Body of pancreas (tissue), 4 donors: ENCODE measurements around the gene TEKTIP1. TPM values are rescaled to one million over a fixed set of nuclear protein-coding genes. Genes with fewer than 3 reads are reported as not detected.

Experiments
- ATAC-seq: fragments of 150-250 bp; one replicate; pipeline ENCODE4 v1.9.1; 2016
- DNase-seq, 4 donors: peaks; one replicate each; pipeline ENCODE4 v3.0.0-alpha.2; 2019
- H3K27ac ChIP-seq, 4 donors: fragments of 200-600 bp; sonication (generic); 1 replicate in 3 of 4; 2 replicates in 1 of 4; pipeline versions ENCODE4 v1.5.1 to v1.6.1; 2016 to 2019; ENCODE audit warnings: mild to moderate bottlenecking in 1 of 4, mixed read lengths in 1 of 4, moderate library complexity in 1 of 4
- H3K27me3 ChIP-seq, 2 donors: fragments of 200-600 bp; sonication (generic); one replicate each; pipeline ENCODE4 v1.6.0; 2016; ENCODE audit warnings: mild to moderate bottlenecking in 1 of 2
- H3K36me3 ChIP-seq, 2 donors: fragments of 200-600 bp; sonication (generic); replicated peaks in 1 of 2; 2 replicates each; pipeline ENCODE4 v1.5.1; 2016; ENCODE audit warnings: low read depth in 2 of 2; ENCODE audit not compliant: insufficient read depth in 1 of 2
- H3K4me1 ChIP-seq: fragments of 200-600 bp; sonication (generic); one replicate; pipeline ENCODE4 v1.6.0; 2016
- H3K4me3 ChIP-seq, 2 donors: fragments of 200-600 bp; sonication (generic); 1 replicate in 1 of 2; 2 replicates in 1 of 2; pipeline ENCODE4 v1.5.1; 2016 to 2019
- H3K9me3 ChIP-seq, 3 donors: fragments of 200-600 bp; sonication (generic); 1 replicate in 2 of 3; 2 replicates in 1 of 3; pipeline ENCODE4 v1.5.1; 2016
- POLR2A ChIP-seq, 3 donors: fragments of 450-650 bp; IDR thresholded peaks; one replicate each; pipeline ENCODE4 v1.6.1; 2016; ENCODE audit warnings: antibody characterized with exemption in 3 of 3, mild to moderate bottlenecking in 2 of 3
- WGBS, 2 donors: methylation state at CpG; one replicate each; pipeline ENCODE4 v1.1.5; 2017; 5-methylcytosine and 5-hydroxymethylcytosine counted together
- intact Hi-C: fragments of 100-400 bp; cut with DNase I; formaldehyde crosslinking; loops from one replicate; pipeline ENCODE4 v1.15.1; 2023
- total RNA-seq, 2 donors: library from RNA; depleted of rRNA; stranded (reverse); fragments of >200 nt; gene quantifications; one replicate each; pipeline ENCODE4 v1.1.0, GENCODE V29; 2016
- TF ChIP-seq, protein P1 (sequence below), 7 experiments: fragments of 450-650 bp in 4 of 7; fragments of 200-600 bp in 3 of 7; sonication (generic) in 3 of 7; IDR thresholded peaks; one replicate each; pipeline ENCODE4 v1.5.1; 2016 to 2019; ENCODE audit warnings: antibody characterized with exemption in 7 of 7

Gene TEKTIP1
- total RNA-seq, 2 donors from 2014 or later = 1.3 TPM; not detected in 1

DNA sequence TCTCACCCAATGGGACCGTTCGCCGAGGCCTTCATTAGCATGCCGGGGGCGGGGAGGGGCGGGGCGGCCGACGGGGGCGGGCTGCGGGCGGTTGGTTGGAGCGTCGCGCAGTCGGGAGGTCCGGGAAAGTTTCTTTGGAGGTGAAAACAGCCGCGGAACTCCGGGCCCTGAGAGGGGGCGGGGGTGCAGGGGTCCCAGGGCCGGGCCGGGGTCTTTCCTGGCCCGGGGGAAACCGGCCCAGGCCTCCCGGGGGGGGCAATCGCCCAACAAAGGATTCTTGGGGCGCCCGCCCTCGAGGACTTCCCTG, 33.8 kb downstream of the TEKTIP1 start, which contains the start of gene HMG20B:
TSS of gene HMG20B (plus strand) at position 90 of the 307 bp plus-strand sequence. CDS start 366 bp downstream, outside the sequence.
- peak in 2 of 3 donors; percentile 31 to 49 for TF ChIP-seq POLR2A (IDR thresholded peaks at IDR 0.05)
- TF ChIP-seq, protein P1, sequence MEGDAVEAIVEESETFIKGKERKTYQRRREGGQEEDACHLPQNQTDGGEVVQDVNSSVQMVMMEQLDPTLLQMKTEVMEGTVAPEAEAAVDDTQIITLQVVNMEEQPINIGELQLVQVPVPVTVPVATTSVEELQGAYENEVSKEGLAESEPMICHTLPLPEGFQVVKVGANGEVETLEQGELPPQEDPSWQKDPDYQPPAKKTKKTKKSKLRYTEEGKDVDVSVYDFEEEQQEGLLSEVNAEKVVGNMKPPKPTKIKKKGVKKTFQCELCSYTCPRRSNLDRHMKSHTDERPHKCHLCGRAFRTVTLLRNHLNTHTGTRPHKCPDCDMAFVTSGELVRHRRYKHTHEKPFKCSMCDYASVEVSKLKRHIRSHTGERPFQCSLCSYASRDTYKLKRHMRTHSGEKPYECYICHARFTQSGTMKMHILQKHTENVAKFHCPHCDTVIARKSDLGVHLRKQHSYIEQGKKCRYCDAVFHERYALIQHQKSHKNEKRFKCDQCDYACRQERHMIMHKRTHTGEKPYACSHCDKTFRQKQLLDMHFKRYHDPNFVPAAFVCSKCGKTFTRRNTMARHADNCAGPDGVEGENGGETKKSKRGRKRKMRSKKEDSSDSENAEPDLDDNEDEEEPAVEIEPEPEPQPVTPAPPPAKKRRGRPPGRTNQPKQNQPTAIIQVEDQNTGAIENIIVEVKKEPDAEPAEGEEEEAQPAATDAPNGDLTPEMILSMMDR (IDR thresholded peaks at IDR 0.05) = no peak
- Histone ChIP-seq H3K27me3 (no peaks in the 10 kb centered on the region), H3K27ac (peak within 1 kb of the TSS; percentile 46 to 84 (median 78)), H3K4me1 (peaks cover 18% of the 10 kb centered on the region), H3K4me3 (peak within 1 kb of the TSS; percentile 69 to 99), H3K9me3 (no peaks in the 10 kb centered on the region), H3K36me3 (no peaks in the 10 kb centered on the region)
- WGBS, 2 donors = 0% methylated on average over 1 to 23 of the region's 30 CpGs
- DNase-seq (no peak), ATAC-seq (peak; percentile 1)
- intact Hi-C loops = no loop called here

GRCh38 chr19:3573162-3573857, 34.3 kb downstream of the TEKTIP1 start:
- Histone ChIP-seq H3K36me3 (no peaks in the 10 kb centered on the region), H3K4me3 (peak overlapping the region; percentile 69 to 99), H3K27me3 (no peaks in the 10 kb centered on the region), H3K27ac (peak overlapping the region; percentile 46 to 84 (median 78)), H3K4me1 (peaks cover 18% of the 10 kb centered on the region), H3K9me3 (no peaks in the 10 kb centered on the region)
- intact Hi-C loops = no loop called here
- DNase-seq (peak in 1 of 4 donors; percentile 31), ATAC-seq (peak; percentile 5)
- TF ChIP-seq, protein P1 (IDR thresholded peaks at IDR 0.05) = no peak
- TF ChIP-seq POLR2A (IDR thresholded peaks at IDR 0.05) = no peak
- WGBS, 2 donors = 1% methylated on average over 25 to 60 of the region's 60 CpGs

GRCh38 chr19:3573858-3574637, 35.1 kb downstream of the TEKTIP1 start:
- DNase-seq (peak; percentile 81 to 94 (median 86)), ATAC-seq (peak; percentile 10)
- Histone ChIP-seq H3K36me3 (no peaks in the 10 kb centered on the region), H3K4me3 (no peak overlapping the region), H3K4me1 (peaks cover 18% of the 10 kb centered on the region), H3K27ac (no peak overlapping the region), H3K27me3 (no peaks in the 10 kb centered on the region), H3K9me3 (no peaks in the 10 kb centered on the region)
- intact Hi-C loops = no loop called here
- WGBS, 2 donors = 57 to 66% methylated on average over 48 to 51 of the region's 55 CpGs
- no peak for TF ChIP-seq POLR2A (IDR thresholded peaks at IDR 0.05)
- TF ChIP-seq, protein P1 (IDR thresholded peaks at IDR 0.05) = no peak

DNA sequence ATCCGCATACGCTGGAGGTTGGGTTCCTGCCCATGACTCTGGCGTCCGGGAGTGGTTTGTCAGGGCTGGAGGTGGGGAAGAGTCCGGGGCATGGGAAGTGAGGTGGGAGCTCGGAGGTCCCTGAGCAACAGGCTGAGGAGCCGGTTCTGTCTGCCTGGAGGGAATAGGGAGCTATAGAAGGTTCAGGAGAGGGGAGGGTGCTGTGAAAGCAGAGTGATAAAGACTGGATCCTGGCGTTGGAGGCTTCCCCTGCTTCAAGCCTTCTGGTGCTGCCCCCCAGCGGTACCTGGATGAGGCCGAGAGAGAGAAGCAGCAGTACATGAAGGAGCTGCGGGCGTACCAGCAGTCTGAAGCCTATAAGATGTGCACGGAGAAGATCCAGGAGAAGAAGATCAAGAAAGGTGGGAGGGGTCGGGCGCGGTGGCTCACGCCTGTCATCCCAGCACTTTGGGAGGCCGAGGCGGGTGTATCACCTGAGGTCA, 36.3 kb downstream of the TEKTIP1 start:
- Histone ChIP-seq H3K9me3 (no peaks in the 10 kb centered on the region), H3K27ac (no peak overlapping the region), H3K4me3 (no peak overlapping the region), H3K27me3 (no peaks in the 10 kb centered on the region), H3K4me1 (peaks cover 18% of the 10 kb centered on the region), H3K36me3 (no peaks in the 10 kb centered on the region)
- DNase-seq (no peak), ATAC-seq (no peak)
- 88 to 92% methylated on average over 19 of the region's 19 CpGs for WGBS, 2 donors
- no peak for TF ChIP-seq POLR2A (IDR thresholded peaks at IDR 0.05)
- TF ChIP-seq, protein P1 (IDR thresholded peaks at IDR 0.05) = peak in 1 of 7 experiments; percentile 12
- intact Hi-C loops = no loop called here
